Fibroblast of skin of scalp (primary cell): ENCODE measurements around the gene EHBP1.
"Not testable (repeated sequence)": the region's sequence is repeated elsewhere in the genome, so short reads cannot be mapped to it uniquely, and the experiment has no call there.

ENCODE experiments used
- DNase-seq: peaks from one replicate; pipeline ENCODE4 v3.0.0-alpha.2; 2013

Gene EHBP1

DNA sequence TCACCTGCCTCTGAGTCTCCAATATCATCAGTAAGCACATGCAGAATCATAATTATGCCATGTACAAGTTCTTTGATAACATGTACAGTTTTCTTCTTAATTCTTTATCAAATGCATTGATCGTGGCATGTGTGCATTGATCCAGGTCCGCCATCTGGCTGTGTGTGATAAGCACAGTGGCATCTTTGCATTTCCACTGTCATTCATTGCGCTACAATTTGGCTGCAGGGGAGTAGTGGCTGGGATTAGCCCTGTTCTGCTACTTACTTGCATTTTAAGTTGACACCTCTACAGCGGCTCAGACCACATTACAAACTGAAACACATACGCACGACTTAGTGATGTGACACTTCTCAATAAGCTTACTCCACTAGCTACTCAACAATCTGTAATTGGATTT is 261.5 kb downstream of the EHBP1 start:
- DNase-seq = no peak

DNA sequence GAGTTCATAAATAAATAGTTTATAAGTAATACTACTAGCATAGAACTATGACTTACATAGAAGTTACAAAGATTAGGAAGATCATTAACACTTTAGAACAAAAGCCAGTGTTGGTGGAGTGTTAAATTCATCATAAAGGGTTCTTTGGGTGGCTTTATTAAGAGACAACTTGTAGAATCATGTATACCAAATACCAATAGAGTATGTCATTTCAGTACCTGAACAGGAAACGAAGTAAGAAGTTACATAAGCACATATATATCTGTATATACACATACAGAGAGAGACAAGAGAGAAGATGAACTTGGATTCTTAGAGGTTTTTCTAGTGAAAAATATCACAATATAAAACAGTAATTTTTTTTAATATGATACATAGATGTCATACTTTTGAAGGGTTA is 262.7 kb downstream of the EHBP1 start:
- no peak for DNase-seq

DNA sequence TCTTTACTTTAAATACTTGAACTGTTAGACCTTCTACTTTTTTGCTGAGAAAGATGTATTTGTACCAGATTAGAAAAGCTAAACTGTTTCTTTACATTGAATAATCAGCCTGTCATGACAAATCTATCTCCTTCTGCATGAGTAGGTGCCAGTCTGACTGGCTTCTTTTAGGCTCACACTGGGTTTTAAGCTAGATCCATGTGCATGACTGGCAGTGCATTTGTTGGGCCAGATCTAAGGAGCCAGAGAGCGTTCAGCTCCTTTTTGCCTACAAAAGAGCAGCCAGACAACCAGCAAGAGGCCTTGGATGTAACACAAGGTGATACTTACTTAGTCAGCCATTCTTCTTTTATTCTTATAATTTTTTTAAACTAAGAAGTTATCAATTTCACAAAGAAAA is 263.2 kb downstream of the EHBP1 start:
- no peak for DNase-seq

DNA sequence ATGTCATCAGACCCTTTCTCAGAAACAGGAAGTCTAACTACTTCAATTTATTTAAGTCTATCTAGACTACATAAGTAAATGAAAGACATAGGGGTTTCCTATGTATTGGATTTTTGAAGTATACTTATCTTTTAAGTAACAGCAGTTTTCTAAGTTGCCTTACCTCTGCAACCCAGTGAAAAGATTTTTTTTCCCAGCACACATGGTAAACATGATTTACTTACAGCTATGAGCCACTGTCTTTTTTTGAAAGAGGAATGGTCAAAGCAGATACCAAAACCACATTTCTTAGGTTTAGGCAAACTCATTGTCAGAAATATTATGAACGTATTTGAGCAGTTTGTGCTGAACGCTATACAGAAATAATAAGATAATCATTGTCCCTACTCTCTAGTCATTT is 266.4 kb downstream of the EHBP1 start:
- DNase-seq = no peak

DNA sequence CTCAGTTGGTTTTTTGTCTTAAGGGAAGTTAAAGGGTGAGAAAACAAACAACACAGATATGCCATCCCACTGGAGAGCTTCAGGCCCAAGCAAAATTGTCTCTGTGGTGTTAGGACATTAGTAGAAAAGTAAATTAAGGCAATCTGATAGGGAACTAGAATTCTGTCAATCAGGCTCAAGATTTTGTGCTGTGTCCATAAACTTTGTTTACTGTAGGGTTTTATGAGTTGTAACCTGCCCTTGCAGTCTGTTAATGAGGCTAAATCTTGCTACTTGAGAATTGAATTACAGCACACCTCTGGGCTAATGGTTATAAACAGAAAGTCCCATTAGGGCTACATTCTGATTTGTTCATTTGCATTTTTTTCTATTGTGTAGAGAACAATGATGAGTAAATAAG is 267.1 kb downstream of the EHBP1 start:
- DNase-seq = no peak

DNA sequence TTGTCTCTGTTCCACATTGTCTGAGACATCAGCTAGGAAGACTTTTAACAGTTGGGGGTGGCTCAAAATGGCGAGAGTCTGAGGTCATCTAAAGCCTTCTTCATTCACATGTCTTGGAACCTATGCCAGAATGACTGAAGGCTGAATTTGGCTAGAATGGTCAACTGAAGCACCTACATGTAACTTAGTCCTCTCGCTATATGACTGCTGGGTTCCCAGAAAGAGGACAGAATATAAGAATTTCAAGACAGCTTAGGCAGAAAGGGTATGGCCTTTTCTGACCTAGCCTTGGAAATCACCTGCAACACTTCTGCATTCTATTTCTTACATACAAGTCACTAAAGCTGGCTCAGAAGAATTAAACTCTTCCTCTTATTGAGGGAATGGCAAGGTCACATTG is 269.5 kb downstream of the EHBP1 start:
- DNase-seq = no peak

DNA sequence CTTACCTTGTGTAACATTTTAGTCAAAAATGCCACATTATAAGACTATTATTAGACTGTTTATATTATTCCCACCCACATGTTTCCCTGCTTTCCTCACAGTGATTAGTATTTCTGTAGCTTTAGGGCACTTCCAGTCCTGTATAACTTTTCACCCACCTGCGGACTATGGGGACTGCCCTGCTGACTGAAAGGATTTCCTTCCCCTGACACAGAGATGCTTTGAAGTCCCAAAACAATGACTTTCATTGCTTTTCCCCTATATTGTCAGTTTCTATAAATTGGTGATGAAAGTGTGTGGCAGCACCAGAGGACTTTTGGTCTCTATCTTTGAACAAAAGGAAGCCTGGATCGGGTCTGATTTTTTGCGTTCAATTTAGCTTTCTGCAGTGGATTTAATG is 286.1 kb downstream of the EHBP1 start:
- DNase-seq = no peak

DNA sequence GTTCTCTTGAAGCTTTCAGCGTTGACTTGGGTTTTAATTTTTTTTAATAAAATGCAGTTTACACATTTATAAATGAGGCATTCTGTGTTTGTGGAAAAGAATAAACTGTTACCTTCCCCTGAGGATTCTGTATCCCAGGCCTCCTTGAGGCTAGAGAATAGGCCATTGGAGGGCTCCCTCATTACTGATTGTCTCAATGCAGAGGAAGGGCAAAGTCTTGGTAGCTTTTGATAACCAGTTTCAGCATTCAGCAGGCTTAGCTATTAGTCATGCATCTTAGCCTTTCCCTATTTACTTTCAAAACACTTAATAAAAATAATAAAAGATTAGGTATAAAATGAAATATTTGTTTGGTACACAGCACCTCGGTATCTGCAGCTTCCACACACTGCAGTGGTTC is 287.0 kb downstream of the EHBP1 start:
- DNase-seq = no peak

DNA sequence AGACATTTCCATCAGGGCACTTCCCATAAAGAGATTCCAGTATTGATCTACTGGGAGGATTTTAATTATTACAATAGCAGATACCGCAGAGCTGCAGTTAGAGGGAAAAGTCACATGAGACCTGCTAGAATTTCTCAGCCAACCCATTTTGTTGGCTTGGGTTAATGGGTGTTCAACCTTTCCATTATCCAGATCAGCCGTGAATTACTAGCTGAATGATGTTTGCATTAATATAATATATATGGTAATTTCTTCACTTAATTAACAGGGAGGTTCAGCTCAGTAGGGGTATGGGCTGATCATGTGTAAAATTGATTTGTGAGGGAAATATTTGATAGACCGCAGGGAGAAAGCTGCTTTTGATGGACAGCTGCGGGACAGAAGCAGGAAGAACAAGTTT is 288.7 kb downstream of the EHBP1 start:
- no peak for DNase-seq

DNA sequence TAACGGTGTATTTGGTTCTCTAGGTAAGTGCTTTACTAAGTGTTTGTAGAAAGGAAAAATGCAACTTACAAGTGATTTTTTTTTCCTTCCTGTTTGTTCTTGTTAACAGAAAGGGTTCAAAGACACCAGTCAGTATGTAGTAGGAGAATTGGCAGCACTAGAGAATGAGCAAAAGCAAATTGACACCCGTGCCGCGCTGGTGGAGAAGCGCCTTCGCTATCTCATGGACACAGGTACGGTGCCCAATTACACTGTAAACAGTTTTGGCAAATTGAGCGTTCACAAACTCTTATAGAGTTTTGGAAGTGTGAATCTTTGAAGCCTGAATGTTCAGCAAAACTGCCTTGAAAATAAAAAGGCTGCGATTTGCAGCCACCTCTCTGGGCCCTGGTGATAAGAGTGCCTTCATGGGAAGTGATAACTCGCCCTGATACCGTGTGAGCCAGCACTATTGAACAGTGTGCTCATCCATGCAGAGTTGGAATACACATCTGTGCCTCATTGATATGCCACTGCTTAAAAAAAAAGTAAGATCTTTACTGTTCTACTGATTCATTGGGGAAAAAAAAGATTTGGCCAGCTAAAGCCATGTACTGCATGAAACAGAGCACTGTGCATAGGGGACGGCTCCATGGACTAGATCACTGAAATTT is 291.1 kb downstream of the EHBP1 start:
- DNase-seq = no peak

DNA sequence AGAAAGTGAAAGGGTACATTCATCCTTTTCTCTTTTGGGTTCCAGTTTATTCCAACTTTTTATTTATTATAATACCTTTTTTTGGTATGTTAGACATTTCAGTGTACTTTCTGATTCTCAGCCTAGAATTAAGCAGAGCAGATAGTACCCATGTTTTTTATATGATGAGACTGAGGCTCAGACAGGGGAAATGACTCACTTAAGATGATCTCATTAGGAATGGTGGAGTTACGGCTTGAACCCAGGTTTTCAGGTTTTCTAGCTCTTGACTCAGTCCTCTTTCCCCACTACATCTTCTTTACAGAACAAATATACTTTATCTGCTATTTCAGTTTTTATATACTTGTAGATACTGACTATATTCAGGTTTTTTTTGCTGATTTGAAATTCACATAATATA is 293.4 kb downstream of the EHBP1 start:
- DNase-seq = peak; percentile 18

DNA sequence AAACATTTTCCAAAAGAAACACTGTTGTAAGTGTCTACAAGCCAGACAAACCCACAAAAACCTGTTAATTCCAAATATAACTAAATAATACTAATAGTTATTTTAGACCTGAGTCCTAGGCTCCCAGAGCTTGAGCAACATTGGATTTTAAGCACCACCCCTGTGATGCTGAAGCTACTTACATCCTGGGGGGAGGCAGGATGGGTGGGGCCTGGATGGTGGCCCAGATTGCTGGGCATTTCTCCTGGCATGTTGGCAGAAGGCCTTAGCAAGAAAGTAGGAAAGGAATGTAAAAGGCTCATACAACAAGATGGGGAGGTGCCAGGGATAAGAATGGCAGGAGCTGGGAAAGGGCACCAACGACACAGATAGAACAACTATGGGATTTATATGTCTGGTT is 294.4 kb downstream of the EHBP1 start:
- peak; percentile 55 for DNase-seq

DNA sequence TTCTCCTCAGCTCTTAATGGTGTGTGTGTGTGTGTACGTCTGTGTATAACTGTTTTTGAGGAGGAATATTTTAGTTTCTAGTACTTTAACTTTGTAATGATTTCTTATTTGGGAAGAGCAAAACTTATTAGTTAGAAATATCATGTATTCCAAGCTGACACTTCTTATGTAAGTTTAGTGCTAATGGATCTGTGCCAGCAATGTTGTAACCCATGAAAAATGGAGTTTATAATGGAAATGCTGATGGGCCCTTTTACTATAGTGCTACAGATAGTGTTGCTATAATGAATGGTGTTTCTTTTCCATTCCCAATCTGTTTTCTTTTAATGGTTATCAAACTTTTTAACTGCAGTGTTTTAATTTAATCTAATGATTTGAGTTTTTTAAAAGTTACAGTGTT is 295.3 kb downstream of the EHBP1 start:
- peak; percentile 30 for DNase-seq

DNA sequence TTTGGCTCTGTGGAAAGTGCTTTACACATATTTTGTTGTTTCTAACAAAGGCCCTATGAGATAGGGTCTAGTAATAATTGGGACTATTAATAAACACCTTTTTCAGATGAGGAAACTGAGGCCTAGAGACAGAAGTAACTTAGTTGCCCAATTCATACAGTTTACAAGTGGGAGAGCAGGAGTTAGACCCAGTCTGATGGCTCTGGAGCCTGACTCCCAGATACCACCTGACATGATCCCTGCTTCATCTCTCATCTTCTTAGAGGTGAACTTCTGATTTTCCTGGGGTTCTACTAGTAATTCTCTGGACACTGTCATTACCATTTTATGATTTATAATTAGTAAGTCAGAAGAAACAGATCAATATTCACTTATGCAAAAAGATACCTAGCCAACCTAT is 296.1 kb downstream of the EHBP1 start:
- no peak for DNase-seq

DNA sequence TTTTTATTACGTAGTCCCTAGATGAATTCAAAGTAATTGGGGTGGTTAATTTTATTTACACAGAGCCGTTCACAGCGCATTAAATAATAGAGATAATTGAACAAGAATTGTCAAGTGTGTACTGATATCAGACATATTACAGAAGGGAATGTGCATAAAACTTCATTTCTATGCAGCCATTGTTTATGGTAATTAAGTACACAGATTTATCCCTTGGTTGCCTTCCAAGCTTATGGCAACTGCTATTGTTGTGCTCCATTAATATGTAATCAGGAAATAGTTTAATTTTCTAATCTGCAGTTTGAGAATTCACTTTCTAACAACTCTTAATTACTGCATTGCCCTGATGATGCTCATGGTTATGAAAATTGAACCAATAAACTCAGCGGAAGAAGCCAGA is 297.8 kb downstream of the EHBP1 start:
- DNase-seq = no peak

DNA sequence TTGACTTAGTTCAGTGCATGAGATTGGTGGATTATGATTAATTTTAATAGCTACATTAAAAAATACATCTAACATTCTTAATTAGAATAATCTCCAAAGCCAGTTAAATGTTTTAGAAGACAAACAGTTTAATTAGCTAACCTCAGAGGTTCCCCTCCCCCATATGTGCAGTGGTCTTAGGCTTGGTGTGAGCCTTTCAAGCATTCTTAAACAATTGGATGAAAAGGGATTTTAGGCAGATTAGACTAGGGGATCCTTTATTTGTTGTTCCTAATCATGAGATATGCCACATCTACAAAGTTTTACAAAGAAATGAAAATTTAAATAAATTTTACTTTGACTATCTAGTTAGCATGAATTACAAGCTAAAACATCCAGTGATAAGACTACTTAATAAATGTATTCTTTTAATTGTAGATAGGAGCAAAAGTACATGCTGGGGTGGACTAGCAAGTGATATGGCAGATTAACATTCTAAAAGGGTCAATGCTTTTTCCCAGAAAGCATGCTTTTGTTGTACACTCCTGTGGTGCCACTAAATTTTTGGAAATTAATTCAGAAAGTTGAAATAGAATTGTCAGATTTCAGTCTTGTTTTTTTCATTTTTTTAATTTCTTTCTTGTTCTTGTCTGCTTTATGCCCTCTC is 302.4 kb downstream of the EHBP1 start:
- DNase-seq = no peak

DNA sequence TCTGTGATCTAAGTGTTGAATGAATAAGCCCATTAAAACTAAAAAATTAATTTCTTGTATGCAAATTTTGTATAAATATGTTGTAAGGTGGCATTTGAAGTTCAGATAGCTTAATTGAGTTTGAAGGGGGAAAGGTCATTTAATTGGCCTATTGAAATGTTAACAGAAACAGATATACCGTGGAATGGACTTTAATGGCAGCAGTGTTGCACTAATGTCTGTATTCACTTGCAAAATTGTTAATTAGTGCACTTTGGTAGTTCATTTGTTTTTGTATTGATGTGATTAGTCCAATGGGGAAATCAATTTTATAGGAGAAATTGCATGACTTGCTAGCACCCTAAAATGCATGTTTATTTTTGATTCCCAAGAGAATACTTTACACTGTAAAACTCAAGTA is 303.3 kb downstream of the EHBP1 start:
- no peak for DNase-seq

DNA sequence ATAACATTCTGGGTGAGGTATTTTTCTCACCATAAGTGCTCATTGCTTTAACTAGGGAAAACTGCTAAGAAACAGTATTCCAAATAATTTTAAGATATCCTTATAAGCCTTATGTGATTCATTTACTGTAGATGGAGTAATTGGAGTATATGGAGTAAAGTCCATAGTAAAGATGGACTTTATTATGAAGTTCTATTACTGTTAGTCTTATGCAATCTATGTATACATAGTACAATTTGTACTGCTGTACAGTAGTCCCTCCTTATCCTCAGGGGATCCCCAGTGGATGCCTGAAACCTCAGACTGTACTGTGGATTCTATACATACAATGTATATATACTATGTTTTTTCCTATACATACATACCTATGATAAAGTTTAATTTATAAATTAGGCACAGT is 304.0 kb downstream of the EHBP1 start:
- DNase-seq = no peak

DNA sequence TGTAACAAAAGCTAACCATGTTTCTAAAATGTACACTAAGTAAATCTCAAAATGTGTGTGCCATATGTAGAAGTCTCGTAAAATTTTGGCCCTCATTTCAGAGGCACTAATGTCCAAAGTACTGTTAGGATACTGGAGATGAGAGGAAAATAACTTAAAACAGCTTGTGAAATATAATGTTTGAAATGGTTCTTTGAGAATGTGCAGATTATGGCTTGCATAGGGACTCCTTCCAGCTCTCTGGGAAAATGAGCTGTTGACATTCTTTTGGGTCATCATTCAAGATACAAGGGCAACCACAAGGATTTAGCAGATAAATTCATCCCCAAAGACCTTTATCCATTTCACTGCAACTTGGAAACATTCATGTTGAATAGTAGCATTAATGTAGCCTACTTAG is 307.0 kb downstream of the EHBP1 start:
- peak; percentile 20 for DNase-seq

DNA sequence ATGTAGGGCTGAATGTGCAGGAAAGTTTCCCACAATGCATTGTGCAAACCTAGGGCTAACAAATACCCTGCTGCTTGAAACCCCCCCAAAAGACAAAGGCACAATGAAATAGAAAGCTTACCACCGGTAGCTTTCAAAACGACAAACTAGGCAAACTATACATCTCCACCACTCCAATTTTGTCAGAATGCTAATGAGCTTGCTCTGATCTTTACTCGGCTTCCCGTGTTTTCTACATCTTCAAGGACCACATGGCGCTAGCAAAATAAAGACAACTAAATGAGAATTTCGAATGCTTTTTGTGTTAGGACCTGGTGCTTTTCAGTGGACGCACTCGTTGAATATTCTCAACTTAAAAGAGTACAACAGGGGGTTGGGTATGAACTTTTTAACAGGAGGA is 307.9 kb downstream of the EHBP1 start:
- no peak for DNase-seq

DNA sequence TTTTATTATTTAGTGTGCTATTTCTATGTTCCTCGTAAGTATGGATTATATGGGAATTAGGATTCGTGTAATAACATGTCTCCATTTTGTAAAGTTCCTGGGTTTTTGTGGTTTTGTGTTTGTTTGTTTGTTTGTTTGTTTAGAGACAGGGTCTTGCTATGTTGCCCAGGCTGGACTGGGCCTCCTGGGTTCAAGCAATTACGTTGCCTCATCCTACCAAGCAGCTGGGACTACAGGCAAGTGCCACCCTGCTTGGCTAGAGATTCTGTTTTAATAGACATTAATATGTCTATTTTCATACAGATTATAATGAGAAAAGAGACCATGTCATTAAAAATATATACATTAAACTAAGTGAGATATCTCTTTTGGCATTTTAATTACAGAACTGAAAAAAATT is 309.9 kb downstream of the EHBP1 start:
- DNase-seq = no peak

DNA sequence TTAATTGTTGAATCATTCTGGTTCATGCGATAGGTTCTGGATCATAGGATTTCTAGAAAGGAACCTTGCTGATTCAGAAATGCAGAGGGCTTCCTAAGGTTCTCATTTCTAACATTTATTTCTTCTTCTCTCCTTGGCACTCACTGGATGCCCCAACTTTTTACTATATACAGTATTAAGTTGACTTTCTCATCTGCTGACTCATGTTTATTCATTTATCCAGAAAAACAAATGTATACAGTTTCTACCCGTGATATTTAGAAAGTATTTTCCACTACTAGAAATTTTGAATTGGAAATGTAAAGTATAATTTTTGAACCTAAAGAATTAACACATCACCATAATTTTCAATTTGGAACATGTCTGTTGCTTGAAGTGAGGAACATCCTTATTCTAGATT is 312.9 kb downstream of the EHBP1 start:
- no peak for DNase-seq

DNA sequence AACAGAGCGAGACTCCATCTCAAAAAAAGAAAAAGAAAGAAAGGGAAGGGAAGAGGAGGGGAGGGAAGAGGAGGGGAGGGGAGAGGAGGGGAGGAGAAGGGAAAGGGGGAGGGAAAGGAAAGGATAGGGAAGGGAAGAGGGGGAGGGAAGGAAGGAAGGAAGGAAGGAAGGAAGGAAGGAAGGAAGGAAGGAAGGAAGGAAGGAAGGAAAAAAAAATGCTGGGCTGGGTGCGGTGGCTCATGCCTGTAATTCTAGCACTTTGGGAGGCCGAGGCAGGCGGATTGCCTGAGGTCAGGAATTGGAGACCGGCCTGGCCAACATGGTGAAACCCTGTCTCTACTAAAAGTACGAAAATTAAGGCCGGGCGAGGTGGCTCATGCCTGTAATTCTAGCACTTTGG is 314.2 kb downstream of the EHBP1 start:
- not testable (repeated sequence) for DNase-seq

DNA sequence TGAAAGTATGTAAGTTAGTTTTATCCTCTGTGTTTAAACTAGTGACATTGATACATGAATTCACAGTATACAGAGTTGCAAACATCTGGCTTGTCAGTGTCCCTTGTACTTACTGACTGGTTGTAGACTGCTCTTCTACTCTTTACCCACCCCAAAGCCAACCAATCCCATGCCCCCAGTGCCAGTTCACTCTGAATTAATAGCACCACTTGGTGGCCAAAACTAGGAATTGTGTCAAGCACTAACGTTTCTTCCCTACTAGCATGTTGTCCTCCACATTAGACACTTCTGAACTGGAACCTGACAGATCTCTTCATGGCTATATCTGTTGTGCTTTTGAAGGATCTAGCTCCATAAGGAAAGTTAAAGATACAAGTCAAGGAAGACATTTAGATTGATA is 317.9 kb downstream of the EHBP1 start:
- DNase-seq = peak; percentile 43

DNA sequence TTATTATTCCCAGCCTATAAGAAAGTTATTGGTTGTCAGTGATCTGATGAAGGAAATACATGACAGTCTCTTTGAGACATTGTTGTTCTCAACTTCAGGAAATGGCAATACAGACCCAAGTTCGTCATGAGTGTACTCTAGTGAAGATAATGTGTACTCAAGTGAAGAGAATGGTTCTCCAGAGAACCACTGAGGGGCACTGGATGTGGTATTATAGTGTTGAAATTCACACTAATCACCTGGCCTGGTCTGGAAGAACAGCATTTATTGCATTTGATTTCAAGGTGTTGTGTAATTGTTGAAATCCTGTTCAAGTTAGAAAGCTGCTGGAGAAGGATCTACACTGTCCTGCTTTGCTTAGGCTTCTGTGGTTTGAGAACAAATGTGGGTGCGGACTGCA is 321.7 kb downstream of the EHBP1 start:
- no peak for DNase-seq
